GOT3 (cell line): Measurements from ENCODE around the gene PTPRD.

Experiments used
- DNase-seq: peaks from one replicate; lab custom pipeline; 2025; ENCODE audit warnings: mixed read lengths; lab: John Stamatoyannopoulos, UW

PTPRD gene

GRCh38 chr9:10268531-10269485 lies 344.0 kb downstream of the PTPRD start:
- DNase-seq, result no peak

- no peak for DNase-seq
These were observed 347.6 kb downstream of the PTPRD start for GRCh38 chr9:10265153-10265631.

- DNase-seq, result no peak
These were observed 352.3 kb downstream of the PTPRD start for GRCh38 chr9:10260501-10260900.

GRCh38 chr9:10259668-10260067 lies 353.1 kb downstream of the PTPRD start:
- no peak for DNase-seq

GRCh38 chr9:10255758-10256157 lies 357.0 kb downstream of the PTPRD start:
- no peak for DNase-seq

GRCh38 chr9:10254338-10254737 lies 358.5 kb downstream of the PTPRD start:
- no peak for DNase-seq

GRCh38 chr9:10253341-10253740 lies 359.5 kb downstream of the PTPRD start:
- DNase-seq, result no peak

GRCh38 chr9:10252174-10252573 lies 360.6 kb downstream of the PTPRD start:
- DNase-seq, result no peak

- no peak for DNase-seq
These were observed 361.3 kb downstream of the PTPRD start for GRCh38 chr9:10251490-10251889.

GRCh38 chr9:10250219-10250618 lies 362.6 kb downstream of the PTPRD start:
- no peak for DNase-seq

GRCh38 chr9:10248890-10249289 lies 363.9 kb downstream of the PTPRD start:
- DNase-seq, result no peak

- no peak for DNase-seq
These were observed 370.5 kb downstream of the PTPRD start for GRCh38 chr9:10242255-10242654.

- DNase-seq, result no peak
These were observed 374.7 kb downstream of the PTPRD start for GRCh38 chr9:10238087-10238486.

- no peak for DNase-seq
These were observed 375.2 kb downstream of the PTPRD start for GRCh38 chr9:10237584-10237983.

- no peak for DNase-seq
These were observed 376.6 kb downstream of the PTPRD start for GRCh38 chr9:10236161-10236560.

- DNase-seq, result no peak
These were observed 377.4 kb downstream of the PTPRD start for GRCh38 chr9:10235376-10235775.

- no peak for DNase-seq
These were observed 380.4 kb downstream of the PTPRD start for GRCh38 chr9:10232352-10232930.

- no peak for DNase-seq
These were observed 382.3 kb downstream of the PTPRD start for GRCh38 chr9:10230512-10230911.

- DNase-seq, result no peak
These were observed 384.7 kb downstream of the PTPRD start for GRCh38 chr9:10228082-10228481.

- no peak for DNase-seq
These were observed 385.8 kb downstream of the PTPRD start for GRCh38 chr9:10226996-10227395.

GRCh38 chr9:10212702-10213101 lies 400.1 kb downstream of the PTPRD start:
- no peak for DNase-seq

GRCh38 chr9:10208691-10209069 lies 404.1 kb downstream of the PTPRD start:
- DNase-seq, result no peak

- DNase-seq, result no peak
These were observed 408.5 kb downstream of the PTPRD start for GRCh38 chr9:10204276-10204675.
